HG03378 (cell line): ENCODE measurements around the gene MYO1H.

Experiments
- ATAC-seq: cut with Tn5 transposase; IDR thresholded peaks from one replicate; pipeline ENCODE4 v1.9.1; 2021; ENCODE audit warnings: mild to moderate bottlenecking, moderate library complexity; ENCODE audit not compliant: unreplicated experiment

The MYO1H gene

GRCh38 chr12:109447482-109447881 is 99.8 kb downstream of the MYO1H start:
- no peak for ATAC-seq

DNA sequence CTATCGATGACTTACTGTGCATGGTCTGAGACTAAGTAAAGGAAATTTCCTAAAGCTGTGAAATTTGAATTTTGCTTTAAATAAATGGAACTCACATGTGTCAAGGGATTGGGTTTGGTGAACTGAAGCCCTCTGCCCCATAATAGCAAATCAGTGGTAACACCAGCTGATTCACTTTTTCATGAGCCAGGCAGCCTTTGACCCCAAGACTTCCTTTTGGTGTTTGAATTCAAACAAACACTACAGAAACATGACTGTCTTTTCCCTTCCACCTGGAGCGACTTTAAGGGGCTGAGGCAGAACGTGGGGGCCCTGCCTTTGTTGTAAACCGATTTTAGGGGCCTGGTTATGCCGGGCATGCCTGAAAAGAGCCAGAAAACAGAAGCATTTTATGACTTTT is 100.6 kb downstream of the MYO1H start:
- ATAC-seq = no peak

DNA sequence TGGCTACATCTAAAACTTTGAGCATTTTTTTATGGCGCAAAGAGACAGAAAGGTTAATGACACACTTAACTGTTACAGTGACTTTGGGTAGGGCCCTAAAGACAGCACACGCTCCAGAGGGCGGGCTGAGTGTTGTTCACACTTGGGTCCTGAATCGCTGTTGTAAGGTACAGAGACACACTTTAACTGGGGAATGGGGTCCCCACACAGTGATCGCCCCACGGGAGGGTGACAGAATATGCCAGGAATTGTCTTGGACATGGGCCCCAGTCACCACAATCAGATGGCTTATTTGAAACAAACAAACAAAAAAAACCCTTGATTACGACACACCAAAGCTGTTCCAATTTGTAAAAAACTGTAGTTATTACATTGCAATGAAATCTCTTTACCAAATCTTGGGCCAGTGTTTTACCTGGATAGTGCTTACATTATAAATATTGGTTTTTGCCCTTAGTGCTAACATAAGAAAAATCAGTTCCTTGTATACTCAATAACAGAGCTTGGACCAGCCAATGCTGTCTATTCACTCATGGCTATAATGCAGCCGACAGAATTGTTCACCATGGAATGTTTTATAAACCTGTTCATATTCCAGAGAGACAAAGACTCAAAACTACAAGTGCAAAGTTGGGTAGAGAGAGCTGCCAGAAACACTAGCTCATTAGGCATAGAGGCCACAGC is 101.1 kb downstream of the MYO1H start:
- no peak for ATAC-seq

DNA sequence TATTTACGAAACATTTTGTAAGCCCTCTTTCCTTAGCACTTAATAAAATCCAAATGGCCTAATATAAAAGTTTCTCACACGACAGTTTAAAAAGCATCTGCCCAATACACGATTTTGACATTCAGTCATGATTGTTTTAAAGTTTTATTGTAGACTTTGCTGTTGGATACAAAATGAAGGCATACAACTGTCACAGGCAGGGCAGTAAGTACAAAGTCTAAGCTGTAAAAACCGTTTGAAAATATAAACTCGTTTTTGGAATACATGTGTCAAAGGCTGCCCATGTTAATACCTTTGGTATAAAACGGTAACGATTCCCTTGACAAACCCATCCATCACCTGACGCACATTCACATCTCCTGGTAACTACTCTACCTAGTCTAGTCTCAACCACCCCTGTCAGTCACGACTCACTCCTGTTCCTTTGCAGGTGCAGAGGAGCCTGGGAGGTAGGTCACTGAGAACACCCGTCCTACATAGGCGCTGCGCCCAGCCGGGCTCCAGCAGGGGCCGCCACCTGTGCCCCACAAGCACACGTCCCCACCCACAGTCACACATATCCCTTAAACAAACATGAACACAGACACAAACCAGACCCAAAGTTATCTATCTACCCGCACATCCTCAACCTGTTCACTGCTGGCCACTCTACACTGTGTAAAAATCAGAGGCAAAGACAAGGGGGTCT is 102.3 kb downstream of the MYO1H start:
- no peak for ATAC-seq

DNA sequence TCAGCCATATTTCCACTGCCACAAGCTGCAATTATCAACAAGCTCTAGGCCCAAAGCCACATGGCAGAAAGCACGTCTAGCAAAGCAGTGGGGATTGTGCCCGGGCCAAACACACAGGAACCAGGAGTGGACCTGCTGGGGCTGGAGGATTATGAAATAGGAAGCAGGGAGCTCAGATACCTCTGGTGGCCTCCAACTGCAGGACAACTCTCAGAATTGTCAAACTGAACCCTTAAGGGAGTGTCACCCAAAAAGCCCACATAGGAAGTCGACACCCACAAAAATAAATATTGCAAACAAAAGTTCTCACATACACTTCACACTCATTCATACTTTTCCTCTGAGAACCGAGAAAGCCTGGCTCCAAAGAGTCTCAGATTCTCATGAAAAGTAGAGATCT is 103.3 kb downstream of the MYO1H start:
- ATAC-seq = no peak

DNA sequence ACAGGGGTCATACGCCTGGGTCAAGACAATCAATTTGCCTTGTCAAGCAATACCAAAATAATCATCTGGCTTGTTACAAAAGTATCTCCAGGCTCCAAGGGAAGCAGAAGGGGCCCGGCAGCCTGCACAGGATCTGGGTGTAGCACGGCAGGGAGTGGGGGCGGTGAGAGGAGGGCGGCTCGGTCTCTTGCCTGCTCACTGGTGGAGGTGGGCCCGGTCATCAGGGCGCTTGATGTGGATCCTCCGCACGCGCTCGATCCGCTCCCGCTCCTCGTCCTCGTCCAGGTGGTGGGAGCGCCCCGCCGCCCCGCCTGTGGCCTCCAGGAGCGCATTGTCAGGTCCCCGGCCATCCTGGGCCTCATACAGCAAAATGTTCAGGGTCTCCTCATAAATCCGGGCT is 103.7 kb downstream of the MYO1H start:
- ATAC-seq = no peak

GRCh38 chr12:109452489-109452888 is 104.8 kb downstream of the MYO1H start:
- ATAC-seq = no peak

GRCh38 chr12:109455706-109456105 is 108.0 kb downstream of the MYO1H start:
- no peak for ATAC-seq

DNA sequence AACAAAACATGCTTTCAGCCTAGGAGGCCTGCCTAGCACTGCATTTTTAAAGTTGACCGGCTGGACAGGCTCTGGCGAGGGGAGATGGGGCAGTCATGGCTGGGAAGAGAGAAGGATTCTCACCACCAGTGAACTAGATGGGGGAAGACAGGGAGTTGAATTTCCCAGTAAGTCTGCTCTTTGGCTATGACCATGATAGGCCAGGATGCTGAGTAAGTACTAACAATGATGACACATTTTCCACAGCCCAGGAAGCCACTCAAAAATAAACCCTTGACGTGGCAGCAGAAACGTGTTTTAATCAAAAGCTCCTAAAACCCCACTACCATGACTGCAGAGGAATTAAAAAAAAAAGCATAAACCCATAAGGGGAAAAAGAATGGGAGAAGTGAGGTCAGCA is 110.4 kb downstream of the MYO1H start:
- no peak for ATAC-seq

DNA sequence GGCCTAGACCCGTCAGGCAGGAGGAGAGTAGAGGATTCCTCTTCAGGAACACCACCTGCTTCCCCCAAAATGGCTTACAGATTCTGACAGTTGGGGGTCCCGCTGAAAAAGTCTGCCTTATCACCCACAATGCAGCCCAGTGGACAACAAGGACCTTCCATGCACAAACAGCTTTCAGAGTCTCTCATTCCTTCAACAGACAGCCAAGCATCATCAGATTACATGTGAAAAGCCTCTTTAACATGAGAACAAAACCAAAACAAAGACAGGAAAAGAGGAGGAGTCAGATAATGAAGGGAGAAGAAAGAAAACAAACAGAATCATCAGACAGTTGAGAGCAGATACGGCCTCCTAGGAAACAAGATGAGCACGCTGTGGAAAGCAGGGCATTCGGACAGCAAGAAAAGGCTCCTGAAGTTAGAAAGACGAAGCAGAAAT is 111.1 kb downstream of the MYO1H start:
- no peak for ATAC-seq

GRCh38 chr12:109459247-109459646 is 111.5 kb downstream of the MYO1H start:
- ATAC-seq = no peak

DNA sequence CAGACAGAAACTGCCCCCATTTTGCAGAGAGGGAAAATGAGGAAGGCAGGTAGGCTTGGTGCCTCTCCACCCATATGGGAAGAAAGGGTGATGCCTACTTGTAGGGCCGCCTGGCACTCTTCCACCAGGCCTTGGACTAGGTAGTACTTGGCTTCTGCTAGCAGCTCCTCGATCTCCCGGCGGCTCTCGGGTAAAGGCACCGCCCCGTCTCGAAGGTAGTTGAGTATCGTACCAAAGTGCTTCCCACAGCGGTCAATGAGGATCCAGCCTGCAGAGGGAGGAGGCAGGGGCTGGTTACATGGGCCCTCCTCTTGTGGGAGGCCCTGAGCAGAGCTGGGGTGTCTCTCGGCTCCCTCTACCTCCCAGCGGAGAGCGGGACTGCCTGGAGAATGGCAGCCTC is 112.8 kb downstream of the MYO1H start:
- no peak for ATAC-seq

GRCh38 chr12:109461049-109461845 is 113.5 kb downstream of the MYO1H start:
- no peak for ATAC-seq

GRCh38 chr12:109461846-109462756 is 114.4 kb downstream of the MYO1H start:
- ATAC-seq = no peak

DNA sequence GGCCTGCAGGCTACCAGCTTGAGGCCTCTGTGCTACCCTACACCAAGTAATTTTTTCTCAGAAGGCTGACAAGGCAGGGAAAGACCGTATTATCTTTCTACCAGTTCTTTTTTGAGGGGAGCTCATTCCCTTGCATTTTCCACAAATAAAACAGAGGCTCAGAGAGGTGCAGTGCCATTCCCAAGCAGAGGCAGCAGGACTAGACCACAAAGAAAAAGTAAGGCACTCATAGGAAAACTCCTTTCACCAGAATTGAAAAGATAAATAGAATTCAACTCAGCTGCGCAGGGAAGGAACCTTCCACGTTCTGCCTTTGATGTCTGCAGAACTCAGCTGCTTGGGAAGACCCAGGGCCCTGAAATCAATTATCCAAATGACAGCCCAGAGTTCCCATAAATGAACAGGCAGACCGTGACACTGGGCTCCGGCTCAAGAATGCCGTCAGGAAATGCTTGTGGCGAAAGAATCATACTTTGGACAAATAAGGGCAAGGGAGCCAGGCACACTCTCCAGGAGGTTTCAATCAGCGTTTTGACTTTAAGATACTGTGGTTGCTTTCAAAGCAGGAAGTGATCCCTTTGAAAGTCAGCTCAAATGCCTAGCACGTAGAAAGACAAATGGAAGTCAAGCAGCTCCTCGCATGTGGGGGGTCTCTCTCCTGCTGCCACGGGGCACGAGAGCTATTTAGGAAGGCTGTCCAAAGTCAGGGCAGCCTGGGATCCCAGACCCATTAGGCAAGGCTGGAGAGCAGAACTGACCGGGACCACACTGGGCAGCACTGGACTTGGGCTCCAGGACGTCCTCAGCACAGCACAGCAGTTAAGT is 115.4 kb downstream of the MYO1H start:
- no peak for ATAC-seq

DNA sequence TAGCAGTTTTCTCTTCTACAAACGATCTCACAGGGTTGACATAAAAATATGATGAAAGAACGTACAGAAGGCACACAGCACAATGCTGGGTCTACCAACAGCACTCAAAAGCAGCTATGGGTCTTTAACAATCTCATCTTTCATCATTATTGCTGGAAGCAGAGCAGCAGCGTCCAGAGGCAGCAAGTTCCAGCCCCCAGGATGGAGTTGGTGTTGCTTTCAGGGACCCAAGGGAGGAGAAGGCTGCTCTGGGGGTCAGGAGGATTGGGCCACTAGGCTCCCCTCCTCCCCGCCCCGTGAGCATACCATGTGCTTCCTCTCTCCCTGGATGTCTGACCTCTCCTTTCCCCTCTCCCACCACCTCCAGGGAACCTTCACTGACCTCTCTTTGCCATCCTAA is 116.1 kb downstream of the MYO1H start:
- ATAC-seq = no peak

- ATAC-seq = no peak
Observed at GRCh38 chr12:109464642-109465351, 117.1 kb downstream of the MYO1H start.

GRCh38 chr12:109466305-109466704 is 118.6 kb downstream of the MYO1H start:
- no peak for ATAC-seq

DNA sequence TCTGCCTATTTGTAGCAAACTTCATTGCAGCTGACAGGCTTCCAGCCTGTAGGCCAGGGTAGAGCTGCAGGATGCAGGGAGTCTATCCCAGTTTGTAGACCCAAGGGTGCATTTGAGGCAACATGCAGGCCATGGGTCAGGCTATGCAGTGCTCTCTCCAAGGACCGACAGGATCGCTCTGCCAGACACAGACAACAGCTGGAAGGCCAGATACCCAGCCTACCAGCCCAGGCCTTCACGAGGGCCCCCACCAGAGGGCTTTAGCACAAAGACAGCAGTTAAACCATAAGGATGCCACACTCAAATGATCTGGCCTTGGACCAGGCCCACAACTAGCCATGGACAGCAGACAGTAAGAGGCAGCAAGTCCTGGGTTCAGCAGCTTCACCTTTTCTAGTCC is 119.1 kb downstream of the MYO1H start:
- ATAC-seq = no peak
